Upper lobe of left lung (tissue), 4 donors: ENCODE data around the gene GOSR1.

Source experiments
- EP300 ChIP-seq, 4 donors: sonication (generic); formaldehyde crosslinking; IDR thresholded peaks; one replicate each; pipeline ENCODE4 v1.5.1; 2017; ENCODE audit warnings: antibody characterized with exemption in 4 of 4, control low read depth in 2 of 4
- POLR2A ChIP-seq, 4 donors: fragments of 450-650 bp; IDR thresholded peaks; one replicate each; pipeline ENCODE4 v1.5.1; 2016 to 2017; ENCODE audit warnings: antibody characterized with exemption in 4 of 4, mild to moderate bottlenecking in 2 of 4
- POLR2AphosphoS5 ChIP-seq, 2 donors: sonication (generic); formaldehyde crosslinking; IDR thresholded peaks; one replicate each; pipeline ENCODE4 v1.5.1; 2017; ENCODE audit warnings: antibody characterized with exemption in 2 of 2
- TF ChIP-seq, protein P1 (sequence below), 6 experiments: fragments of 450-650 bp in 4 of 6; fragments of 200-600 bp in 2 of 6; sonication (generic) in 2 of 6; IDR thresholded peaks; one replicate each; pipeline ENCODE4 v1.5.1; 2016 to 2019; ENCODE audit warnings: antibody characterized with exemption in 6 of 6

- TF ChIP-seq, protein P1, sequence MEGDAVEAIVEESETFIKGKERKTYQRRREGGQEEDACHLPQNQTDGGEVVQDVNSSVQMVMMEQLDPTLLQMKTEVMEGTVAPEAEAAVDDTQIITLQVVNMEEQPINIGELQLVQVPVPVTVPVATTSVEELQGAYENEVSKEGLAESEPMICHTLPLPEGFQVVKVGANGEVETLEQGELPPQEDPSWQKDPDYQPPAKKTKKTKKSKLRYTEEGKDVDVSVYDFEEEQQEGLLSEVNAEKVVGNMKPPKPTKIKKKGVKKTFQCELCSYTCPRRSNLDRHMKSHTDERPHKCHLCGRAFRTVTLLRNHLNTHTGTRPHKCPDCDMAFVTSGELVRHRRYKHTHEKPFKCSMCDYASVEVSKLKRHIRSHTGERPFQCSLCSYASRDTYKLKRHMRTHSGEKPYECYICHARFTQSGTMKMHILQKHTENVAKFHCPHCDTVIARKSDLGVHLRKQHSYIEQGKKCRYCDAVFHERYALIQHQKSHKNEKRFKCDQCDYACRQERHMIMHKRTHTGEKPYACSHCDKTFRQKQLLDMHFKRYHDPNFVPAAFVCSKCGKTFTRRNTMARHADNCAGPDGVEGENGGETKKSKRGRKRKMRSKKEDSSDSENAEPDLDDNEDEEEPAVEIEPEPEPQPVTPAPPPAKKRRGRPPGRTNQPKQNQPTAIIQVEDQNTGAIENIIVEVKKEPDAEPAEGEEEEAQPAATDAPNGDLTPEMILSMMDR (IDR thresholded peaks at IDR 0.05) = no peak
- no peak for TF ChIP-seq POLR2A (IDR thresholded peaks at IDR 0.05)
- no peak for TF ChIP-seq EP300 (IDR thresholded peaks at IDR 0.05)
- no peak for TF ChIP-seq POLR2AphosphoS5 (IDR thresholded peaks at IDR 0.05)
Observed at GRCh38 chr17:30513346-30513745, 36.1 kb downstream of the GOSR1 start.
